Tibial nerve (tissue), 4 donors: Measurements from ENCODE around the gene ZNFX1.

Experiments used
- EP300 ChIP-seq, 2 donors: sonication (generic); formaldehyde crosslinking; IDR thresholded peaks; one replicate each; pipeline ENCODE4 v1.6.1; 2017; ENCODE audit warnings: antibody characterized with exemption in 2 of 2, mild to moderate bottlenecking in 1 of 2
- POLR2A ChIP-seq, 2 donors: fragments of 450-650 bp; IDR thresholded peaks; one replicate each; pipeline ENCODE4 v1.6.1; 2017; ENCODE audit warnings: antibody characterized with exemption in 2 of 2, mild to moderate bottlenecking in 2 of 2, moderate library complexity in 2 of 2
- TF ChIP-seq, protein P1 (sequence below), 5 experiments: fragments of 200-600 bp in 3 of 5; fragments of 450-650 bp in 2 of 5; sonication (generic) in 3 of 5; IDR thresholded peaks; one replicate each; pipeline ENCODE4 v1.5.1; 2016 to 2019; ENCODE audit warnings: antibody characterized with exemption in 5 of 5, mild to moderate bottlenecking in 3 of 5, moderate library complexity in 2 of 5

DNA sequence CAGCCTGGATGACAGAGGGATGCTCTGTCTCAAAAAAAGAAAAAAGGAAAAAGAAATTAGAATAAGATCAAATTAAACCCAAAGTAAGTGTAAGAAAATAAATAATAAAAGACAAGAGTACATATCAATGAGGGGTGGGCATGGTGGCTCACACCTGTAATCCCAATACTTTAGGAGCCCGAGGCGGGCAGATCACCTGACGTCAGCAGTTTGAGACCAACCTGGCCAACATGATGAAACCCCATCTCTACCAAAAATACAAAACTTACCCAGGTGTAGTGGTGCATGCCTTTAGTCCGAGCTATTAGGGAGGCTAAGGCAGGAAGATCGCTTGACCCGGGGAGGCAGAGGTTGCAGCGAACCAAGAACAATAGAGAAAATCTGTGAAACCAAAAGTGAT is 74.8 kb downstream of the ZNFX1 start:
- TF ChIP-seq, protein P1, sequence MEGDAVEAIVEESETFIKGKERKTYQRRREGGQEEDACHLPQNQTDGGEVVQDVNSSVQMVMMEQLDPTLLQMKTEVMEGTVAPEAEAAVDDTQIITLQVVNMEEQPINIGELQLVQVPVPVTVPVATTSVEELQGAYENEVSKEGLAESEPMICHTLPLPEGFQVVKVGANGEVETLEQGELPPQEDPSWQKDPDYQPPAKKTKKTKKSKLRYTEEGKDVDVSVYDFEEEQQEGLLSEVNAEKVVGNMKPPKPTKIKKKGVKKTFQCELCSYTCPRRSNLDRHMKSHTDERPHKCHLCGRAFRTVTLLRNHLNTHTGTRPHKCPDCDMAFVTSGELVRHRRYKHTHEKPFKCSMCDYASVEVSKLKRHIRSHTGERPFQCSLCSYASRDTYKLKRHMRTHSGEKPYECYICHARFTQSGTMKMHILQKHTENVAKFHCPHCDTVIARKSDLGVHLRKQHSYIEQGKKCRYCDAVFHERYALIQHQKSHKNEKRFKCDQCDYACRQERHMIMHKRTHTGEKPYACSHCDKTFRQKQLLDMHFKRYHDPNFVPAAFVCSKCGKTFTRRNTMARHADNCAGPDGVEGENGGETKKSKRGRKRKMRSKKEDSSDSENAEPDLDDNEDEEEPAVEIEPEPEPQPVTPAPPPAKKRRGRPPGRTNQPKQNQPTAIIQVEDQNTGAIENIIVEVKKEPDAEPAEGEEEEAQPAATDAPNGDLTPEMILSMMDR (IDR thresholded peaks at IDR 0.05), result no peak
- TF ChIP-seq POLR2A (IDR thresholded peaks at IDR 0.05) (no peak), EP300 (IDR thresholded peaks at IDR 0.05) (no peak)
